AG09319 (cell line): ENCODE results near the gene UBN2.
A peak's percentile ranks its signal among the peaks of the same experiment; 100 is the strongest.

ENCODE experiments used
- DNase-seq: peaks from one replicate; pipeline ENCODE4 v3.0.0-alpha.2; 2010; ENCODE audit warnings: low read depth; ENCODE audit errors: extremely low read depth
- TF ChIP-seq, protein P1 (sequence below): IDR thresholded peaks from 2 replicates; pipeline ENCODE4 v1.5.1; 2011; ENCODE audit warnings: low read depth, mild to moderate bottlenecking, inconsistent platforms, low read length, moderate library complexity

Gene UBN2

DNA sequence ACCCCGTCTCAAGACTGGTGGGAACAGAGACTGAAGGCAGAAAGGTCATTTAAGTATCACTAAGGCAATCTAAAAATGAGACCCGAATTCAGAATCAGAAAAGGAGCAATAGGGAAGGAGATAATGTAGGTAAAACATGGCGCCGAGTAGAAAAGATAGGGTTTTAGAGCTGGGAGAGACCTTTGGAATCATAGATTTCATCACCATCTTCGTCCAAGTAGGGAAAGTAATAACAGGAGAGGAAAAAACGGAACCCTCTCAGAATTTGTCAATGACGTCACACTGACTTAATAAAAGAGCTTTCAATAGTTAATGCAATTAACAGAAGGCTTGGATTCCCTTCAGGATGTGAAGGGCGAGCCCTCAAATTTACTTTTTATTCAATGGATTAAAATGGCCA is 1.0 kb upstream of the UBN2 start:
- TF ChIP-seq, protein P1, sequence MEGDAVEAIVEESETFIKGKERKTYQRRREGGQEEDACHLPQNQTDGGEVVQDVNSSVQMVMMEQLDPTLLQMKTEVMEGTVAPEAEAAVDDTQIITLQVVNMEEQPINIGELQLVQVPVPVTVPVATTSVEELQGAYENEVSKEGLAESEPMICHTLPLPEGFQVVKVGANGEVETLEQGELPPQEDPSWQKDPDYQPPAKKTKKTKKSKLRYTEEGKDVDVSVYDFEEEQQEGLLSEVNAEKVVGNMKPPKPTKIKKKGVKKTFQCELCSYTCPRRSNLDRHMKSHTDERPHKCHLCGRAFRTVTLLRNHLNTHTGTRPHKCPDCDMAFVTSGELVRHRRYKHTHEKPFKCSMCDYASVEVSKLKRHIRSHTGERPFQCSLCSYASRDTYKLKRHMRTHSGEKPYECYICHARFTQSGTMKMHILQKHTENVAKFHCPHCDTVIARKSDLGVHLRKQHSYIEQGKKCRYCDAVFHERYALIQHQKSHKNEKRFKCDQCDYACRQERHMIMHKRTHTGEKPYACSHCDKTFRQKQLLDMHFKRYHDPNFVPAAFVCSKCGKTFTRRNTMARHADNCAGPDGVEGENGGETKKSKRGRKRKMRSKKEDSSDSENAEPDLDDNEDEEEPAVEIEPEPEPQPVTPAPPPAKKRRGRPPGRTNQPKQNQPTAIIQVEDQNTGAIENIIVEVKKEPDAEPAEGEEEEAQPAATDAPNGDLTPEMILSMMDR, result no peak
- DNase-seq, result no peak

DNA sequence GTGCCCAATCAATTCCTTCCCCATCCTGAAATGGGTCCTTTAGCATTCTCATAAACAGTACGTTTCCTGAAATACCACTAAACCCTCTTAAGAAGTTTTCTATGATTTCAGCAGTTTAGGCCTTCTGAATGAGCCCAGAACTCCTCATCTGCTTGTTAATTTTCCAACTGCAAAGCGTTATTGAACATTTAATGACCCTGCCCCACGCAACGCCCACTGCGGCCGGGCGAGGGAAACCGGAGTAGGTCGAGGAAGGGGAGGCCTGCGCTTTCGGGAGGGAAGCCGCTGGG is 608 bp upstream of the UBN2 start:
- TF ChIP-seq, protein P1, result no peak
- DNase-seq, result no peak

DNA sequence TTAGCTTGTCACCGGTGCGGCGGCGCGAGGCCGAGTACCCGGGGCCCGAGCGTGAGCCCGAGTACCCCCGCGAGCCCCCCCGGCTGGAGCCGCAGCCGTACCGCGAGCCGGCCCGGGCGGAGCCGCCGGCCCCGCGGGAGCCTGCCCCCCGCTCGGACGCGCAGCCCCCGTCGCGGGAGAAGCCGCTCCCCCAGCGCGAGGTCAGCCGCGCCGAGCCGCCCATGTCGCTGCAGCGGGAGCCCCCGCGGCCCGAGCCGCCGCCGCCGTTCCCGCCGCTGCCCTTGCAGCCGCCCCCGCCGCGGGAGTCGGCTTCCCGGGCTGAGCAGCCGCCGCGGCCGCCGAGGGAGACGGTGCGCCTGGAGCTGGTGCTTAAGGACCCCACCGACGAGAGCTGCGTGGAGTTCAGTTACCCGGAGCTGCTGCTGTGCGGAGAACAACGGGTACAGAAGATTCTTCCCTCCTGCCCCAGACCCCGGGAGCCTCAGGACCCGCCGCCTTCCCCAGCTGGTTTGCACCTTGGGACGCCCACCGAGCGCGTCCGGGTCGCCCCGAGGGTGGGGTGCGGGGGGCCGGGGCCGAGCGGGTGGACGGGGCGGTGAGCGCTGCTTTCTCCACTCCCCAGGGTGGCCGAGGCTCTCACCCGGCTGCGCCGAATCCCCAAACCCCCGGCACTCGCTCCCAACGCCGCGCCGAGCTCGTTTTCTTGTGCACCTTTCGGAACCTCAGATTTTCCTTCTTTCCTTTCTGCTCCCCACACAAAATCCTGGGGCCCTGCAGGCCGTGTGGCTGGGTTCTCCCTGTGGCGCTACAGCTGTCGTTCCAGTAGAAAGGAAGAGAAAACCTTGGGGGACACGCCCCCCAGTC is 708 bp downstream of the UBN2 start:
- DNase-seq, result no peak
- TF ChIP-seq, protein P1, result no peak

DNA sequence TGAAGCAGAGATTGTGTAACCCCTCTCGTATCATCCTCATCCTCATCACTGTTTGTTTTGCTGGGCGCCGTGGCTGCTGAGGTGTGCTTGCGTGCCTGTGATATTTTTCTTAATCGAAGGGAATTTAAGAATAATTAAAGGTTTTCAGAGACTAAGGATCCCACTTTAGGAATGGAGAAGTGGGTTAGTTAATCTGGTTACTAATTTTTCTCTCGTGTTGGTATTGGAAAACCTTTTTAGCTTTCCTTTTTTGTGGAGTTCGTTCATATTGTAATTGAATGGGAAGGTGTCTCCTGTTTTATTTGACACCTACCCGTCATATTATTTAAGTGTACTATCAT is 1.3 kb downstream of the UBN2 start:
- TF ChIP-seq, protein P1, result no peak
- DNase-seq, result no peak

DNA sequence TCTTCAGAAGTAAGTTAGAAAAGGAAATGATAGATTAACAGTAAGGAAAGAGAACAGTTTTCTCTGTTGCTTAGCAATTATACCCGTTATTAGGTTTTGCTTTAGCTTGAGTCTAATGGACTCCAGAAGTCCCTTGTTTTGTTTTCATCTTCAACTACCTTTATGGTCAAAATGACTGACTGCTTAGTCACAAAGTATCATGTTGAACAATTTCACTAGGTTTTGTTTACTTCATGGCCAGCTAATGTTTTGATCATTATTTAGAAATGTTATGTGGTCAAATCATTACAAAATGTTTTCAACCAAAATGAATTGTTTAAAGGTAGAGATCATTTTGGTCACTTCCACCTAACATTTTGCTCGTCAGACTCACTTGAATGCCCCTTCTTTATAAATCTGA is 1.9 kb downstream of the UBN2 start:
- peak; percentile 23 for DNase-seq
- TF ChIP-seq, protein P1, result no peak

DNA sequence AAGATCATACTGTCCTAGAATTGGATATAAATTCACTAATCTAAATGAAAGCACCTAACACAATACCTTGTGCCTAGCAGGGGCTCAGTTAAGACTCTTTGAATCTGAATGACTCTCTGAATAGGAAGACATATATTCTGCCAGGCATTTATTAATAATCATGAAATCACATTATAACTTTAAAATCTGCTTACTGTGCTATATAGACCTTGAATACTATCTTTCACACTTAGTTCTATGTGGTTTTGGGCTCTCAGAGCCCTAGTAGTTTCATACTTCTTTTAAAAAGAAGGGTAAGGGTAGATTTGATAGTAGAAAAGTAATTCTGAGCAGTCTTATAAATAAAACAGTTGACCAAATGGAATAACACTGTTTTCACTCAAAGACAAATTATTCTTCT is 10.2 kb downstream of the UBN2 start:
- TF ChIP-seq, protein P1, result no peak
- DNase-seq, result no peak

DNA sequence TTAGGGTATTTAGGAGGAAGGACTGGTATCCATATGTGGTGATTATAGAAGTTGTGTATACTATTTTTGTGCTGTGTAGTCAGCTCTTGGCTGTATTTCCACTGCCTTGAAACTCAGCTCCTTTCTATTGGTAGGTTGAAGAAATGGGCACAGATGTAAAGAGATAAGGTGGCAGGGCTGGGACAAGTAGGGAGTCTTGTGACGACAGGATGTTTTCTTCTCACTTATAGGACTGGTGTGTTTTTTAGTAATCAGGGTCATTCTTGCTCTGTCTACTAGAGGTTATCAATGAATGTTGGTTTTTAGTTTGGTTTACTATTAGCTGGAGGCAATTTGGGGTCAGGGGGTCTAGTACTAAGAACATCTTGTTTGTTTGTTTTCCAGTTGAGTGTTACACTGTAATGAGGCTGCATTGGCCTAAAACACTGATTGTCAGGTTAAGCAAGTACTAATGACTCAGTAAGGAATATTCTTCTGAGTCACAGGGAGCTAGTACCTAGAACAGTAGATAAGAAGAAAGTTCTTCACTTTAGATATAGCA is 11.8 kb downstream of the UBN2 start:
- no peak for DNase-seq
- TF ChIP-seq, protein P1, result no peak
